ENCODE data around the gene RRP12. TPM values are rescaled to one million over a fixed set of nuclear protein-coding genes. Genes with fewer than 3 reads are reported as not detected.

RRP12 gene
- total and polyA plus RNA-seq, 9 of the 15 experiments (the other 6 are each of a cell fraction or from before 2014, with no cell fraction given) = 4.6 to 68.2 (median 21.8) TPM

- H3K4me1 ChIP-seq (replicated peaks in 1 of 2; ENCODE audit: control insufficient read depth in 2 of 2, insufficient read depth in 2 of 2, low read length in 2 of 2) = peaks cover 13 to 18% of the 10 kb centered on the region in 2 experiments; a peak in 3 of 5 replicates
- DNase-seq (ENCODE audit: extremely low read depth in 1 of 4, low spot score in 3 of 4) (no peak), FAIRE-seq (no peak), ATAC-seq (no peak)
- peak; percentile 16 for TF ChIP-seq RBM25 (IDR thresholded peaks at IDR 0.05; ENCODE audit: low read depth, low read length, severe bottlenecking)
- no peak for TF ChIP-seq YBX1 (IDR thresholded peaks at IDR 0.05)
- intact Hi-C loops (cut with micrococcal nuclease) = no loop called here
- no peak overlapping the region for H2AFZ ChIP-seq (ENCODE audit: low read depth, low read length)
- no TSS peak for BruUV-seq (replicated peaks)
- in situ Hi-C loops (cut with MboI) = no loop called here
- H4K20me1 ChIP-seq (replicated peaks; ENCODE audit: control insufficient read depth, insufficient read depth, low read length) = no peaks in the 10 kb centered on the region
- no peak overlapping the region for H3K27ac ChIP-seq (ENCODE audit: extremely low read depth, low read depth, low read length)
- CTCF ChIA-PET (ENCODE audit: low intra/inter-chr PET ratio) = no interaction called here
- no peaks in the 10 kb centered on the region for H3K9me1 ChIP-seq (ENCODE audit: control insufficient read depth, insufficient read depth, low read length)
- no peaks in the 10 kb centered on the region; the same call in 2 of the 3 replicates for H3K36me3 ChIP-seq (ENCODE audit: control insufficient read depth, insufficient read depth, low read length)
- no peaks in the 10 kb centered on the region for H3K27me3 ChIP-seq (ENCODE audit: control insufficient read depth in 2 of 2, insufficient read depth in 2 of 2, low read length in 2 of 2)
- POLR2A ChIA-PET = no interaction called here
- no peak overlapping the region for H3K9ac ChIP-seq (ENCODE audit: insufficient read depth in 1 of 2, low read depth in 2 of 2, low read length in 2 of 2)
- H3K4me3 ChIP-seq = no peak overlapping the region
- no peaks in the 10 kb centered on the region for H3K9me3 ChIP-seq (replicated peaks; ENCODE audit: control insufficient read depth, insufficient read depth, low read depth, low read length)
- H3K4me2 ChIP-seq (ENCODE audit: insufficient read depth, low read length) = no peak overlapping the region
- H3K79me2 ChIP-seq (ENCODE audit: control insufficient read depth, insufficient read depth, low read length) = peaks cover 23% of the 10 kb centered on the region
Observed at GRCh38 chr10:97404044-97404443, 2.9 kb upstream of the RRP12 start.

GRCh38 chr10:97401455-97401919, 347 bp upstream of the RRP12 start:
- FAIRE-seq (no peak), ATAC-seq (no peak), DNase-seq (ENCODE audit: extremely low read depth in 1 of 4, low spot score in 3 of 4) (no peak)
- no peaks in the 10 kb centered on the region for H3K9me3 ChIP-seq (replicated peaks; ENCODE audit: control insufficient read depth, insufficient read depth, low read depth, low read length)
- H3K9me1 ChIP-seq (ENCODE audit: control insufficient read depth, insufficient read depth, low read length) = no peaks in the 10 kb centered on the region
- no TSS peak for BruUV-seq (replicated peaks)
- peaks cover 17% of the 10 kb centered on the region; the same call in 1 of the 3 replicates for H3K36me3 ChIP-seq (ENCODE audit: control insufficient read depth, insufficient read depth, low read length)
- peak; percentile 26 for TF ChIP-seq GABPA (tag; conservative IDR thresholded peaks at IDR 0.05; ENCODE audit: low read depth)
- peak; percentile 4 for TF ChIP-seq PHF20 (IDR thresholded peaks at IDR 0.05; ENCODE audit: partially characterized antibody)
- TF ChIP-seq ZC3H8 (IDR thresholded peaks at IDR 0.05) = no peak
- TF ChIP-seq LARP7 (IDR thresholded peaks at IDR 0.05) = no peak
- TF ChIP-seq AFF4 (CRISPR knock-in tag; IDR thresholded peaks at IDR 0.05) = peak; percentile 13; the same call in 1 of the 2 replicates
- TF ChIP-seq ZNF41 (CRISPR knock-in tag; conservative IDR thresholded peaks at IDR 0.05) = no peak
- TF ChIP-seq MYNN (IDR thresholded peaks at IDR 0.05) = 0 out of 2 replicates have a peak, but pooled peaks have one; percentile 67
- no peak for TF ChIP-seq MYNN (CRISPR knock-in tag; IDR thresholded peaks at IDR 0.05)
- TF ChIP-seq ATF1 (CRISPR knock-in tag; IDR thresholded peaks at IDR 0.05) = no peak
- peak; percentile 47 for TF ChIP-seq ATF1 (tag; IDR thresholded peaks at IDR 0.05)
- TF ChIP-seq ZZZ3 (IDR thresholded peaks at IDR 0.05) = no peak
- TF ChIP-seq FOXA3 (CRISPR knock-in tag; conservative IDR thresholded peaks at IDR 0.05 in 1 of 2, IDR thresholded peaks at IDR 0.05 in 1 of 2) = 0 out of 4 replicates have a peak, but pooled peaks of 1 of the 2 experiments have one; percentile 9
- H3K4me3 ChIP-seq = peak overlapping the region; percentile 83
- ChIA-PET POLR2A (interaction anchor here (0.7 to 2.0 kb wide), 8 partner anchors 8 to 364 kb away, joined by 3 to 8 read pairs (median 4); no protein-coding TSS in a partner anchor), CTCF (ENCODE audit: low intra/inter-chr PET ratio) (interaction anchor here (0.6 kb wide), 1 partner anchor 212 kb away, joined by 5 read pairs; no protein-coding TSS in a partner anchor)
- no peaks in the 10 kb centered on the region for H4K20me1 ChIP-seq (replicated peaks; ENCODE audit: control insufficient read depth, insufficient read depth, low read length)
- H3K9ac ChIP-seq (ENCODE audit: insufficient read depth in 1 of 2, low read depth in 2 of 2, low read length in 2 of 2) = peak overlapping the region in 1 of 2 experiments; percentile 83; a peak in 2 of 4 replicates
- H2AFZ ChIP-seq (ENCODE audit: low read depth, low read length) = peak overlapping the region; percentile 71
- no peaks in the 10 kb centered on the region for H3K27me3 ChIP-seq (ENCODE audit: control insufficient read depth in 2 of 2, insufficient read depth in 2 of 2, low read length in 2 of 2)
- 51% methylated on average over 13 of the region's 13 CpGs for WGBS (ENCODE audit: insufficient coverage, low coverage, missing lambda C conversion rate)
- H3K4me2 ChIP-seq (ENCODE audit: insufficient read depth, low read length) = peak overlapping the region; percentile 85
- peak overlapping the region; percentile 82 for H3K27ac ChIP-seq (ENCODE audit: extremely low read depth, low read depth, low read length)
- in situ Hi-C loops (cut with MboI) (no loop called here), intact Hi-C loops (cut with micrococcal nuclease) (no loop called here)
- peaks cover 8 to 9% of the 10 kb centered on the region in 2 experiments; a peak in 3 of 5 replicates for H3K4me1 ChIP-seq (replicated peaks in 1 of 2; ENCODE audit: control insufficient read depth in 2 of 2, insufficient read depth in 2 of 2, low read length in 2 of 2)
- peaks cover 23% of the 10 kb centered on the region for H3K79me2 ChIP-seq (ENCODE audit: control insufficient read depth, insufficient read depth, low read length)

Data from K562 (cell line).